Globus pallidus (tissue), 1 donor: ENCODE results near the gene BBLN.
"Not testable (repeated sequence)": the region's sequence is repeated elsewhere in the genome, so short reads cannot be mapped to it uniquely, and the experiment has no call there.

Source experiments
- DNase-seq: peaks from one replicate; pipeline ENCODE4 v3.0.0-alpha.2; 2015; ENCODE audit warnings: low spot score

The BBLN gene

DNA sequence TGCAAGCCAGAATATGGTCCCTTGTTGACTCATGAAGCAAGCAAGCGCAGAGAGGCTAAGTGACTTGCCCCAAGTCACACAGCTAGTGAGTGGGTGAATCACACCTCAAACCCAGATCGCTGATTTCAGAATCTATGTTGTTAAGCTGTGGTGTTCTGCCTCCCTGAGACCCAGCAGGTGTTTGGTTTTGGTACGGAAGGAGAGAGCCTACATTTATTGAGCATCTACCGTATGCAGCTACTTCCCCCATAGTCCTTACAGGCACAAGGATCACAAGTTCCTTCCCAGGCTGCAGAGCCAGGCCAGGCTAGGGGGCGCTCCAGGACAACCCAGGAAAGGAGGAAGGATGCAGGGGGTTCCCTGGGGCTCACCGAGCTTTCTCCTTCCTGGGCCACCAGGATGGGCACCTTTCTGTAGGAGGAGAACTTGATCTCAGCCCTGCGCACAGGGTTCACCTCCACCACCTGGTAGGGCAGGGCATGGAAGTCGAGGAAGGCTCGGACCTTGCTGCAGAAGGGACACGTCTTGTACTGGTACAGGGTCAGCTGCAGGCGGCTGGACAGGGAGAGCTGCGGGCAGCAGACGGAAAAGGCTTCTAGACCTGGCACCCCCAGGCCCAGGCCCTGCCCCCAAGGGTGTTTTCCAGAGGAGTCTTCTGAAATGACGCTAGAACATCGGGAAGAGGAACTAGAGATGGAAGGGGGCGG, 35.0 kb upstream of the BBLN start:
- peak; percentile 38 for DNase-seq

DNA sequence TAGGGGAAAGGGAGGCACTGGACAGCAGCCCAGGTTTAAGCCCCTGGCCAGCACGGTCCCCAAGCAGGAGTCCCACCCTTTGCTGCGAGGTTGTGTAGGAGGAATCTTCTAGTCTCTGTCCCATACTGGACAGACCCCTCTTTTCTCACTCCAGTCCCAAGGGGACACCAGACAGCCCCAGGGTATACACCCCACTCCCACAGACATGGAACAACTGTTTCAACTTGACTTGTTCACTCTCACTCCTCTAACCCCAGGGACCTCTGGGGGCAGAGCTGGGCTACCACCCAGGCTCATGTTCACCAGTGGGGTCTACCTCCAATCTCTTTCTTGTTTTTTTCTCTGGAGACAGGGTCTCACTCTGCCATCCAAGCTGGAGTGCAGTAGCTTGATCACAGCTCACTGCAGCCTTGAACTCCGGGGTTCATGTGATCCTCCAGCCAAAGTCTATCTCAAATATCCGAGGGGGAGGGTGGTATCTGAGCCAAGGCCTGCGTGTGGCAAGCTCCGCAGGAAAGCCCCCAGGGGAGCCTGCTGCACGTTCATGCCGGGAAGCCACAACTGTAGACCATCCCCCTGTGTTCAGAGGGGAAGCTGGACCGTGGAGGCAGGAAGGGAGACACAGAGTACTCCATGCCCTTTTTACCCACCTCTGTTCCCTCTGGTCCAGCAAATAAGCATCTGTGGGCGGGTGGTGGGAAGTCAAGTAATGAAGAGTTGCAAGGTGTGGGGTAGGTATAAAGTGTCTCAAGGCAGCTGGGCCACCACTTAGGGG, 34.3 kb upstream of the BBLN start:
- no peak for DNase-seq

DNA sequence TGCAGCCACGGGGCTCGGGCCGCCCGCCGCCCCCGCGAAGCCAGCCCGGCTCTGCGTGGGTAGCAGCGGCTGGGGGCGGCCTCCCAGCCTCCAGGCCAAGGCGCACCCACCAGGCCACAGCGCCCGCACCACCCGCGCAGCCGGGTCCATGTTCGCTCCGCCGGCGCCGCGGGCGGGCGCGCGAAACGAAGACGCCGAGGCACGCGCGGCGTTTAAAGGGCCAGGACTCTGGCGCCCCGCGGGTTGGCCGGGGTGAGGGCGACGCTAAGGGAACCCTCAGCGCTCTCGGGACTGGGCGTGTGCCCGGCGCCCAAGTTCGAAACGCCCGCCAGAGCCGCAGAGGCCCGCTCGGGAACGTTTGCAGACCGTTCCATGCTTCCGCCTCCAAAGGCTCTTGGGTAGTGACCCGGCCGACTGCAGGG, 32.5 kb upstream of the BBLN start, which contains the start of gene PTGES2:
PTGES2 (minus strand) TSS at position 162 of the 422 bp plus-strand sequence; CDS start at position 150, 12 bp downstream.
- DNase-seq, result peak; percentile 87

DNA sequence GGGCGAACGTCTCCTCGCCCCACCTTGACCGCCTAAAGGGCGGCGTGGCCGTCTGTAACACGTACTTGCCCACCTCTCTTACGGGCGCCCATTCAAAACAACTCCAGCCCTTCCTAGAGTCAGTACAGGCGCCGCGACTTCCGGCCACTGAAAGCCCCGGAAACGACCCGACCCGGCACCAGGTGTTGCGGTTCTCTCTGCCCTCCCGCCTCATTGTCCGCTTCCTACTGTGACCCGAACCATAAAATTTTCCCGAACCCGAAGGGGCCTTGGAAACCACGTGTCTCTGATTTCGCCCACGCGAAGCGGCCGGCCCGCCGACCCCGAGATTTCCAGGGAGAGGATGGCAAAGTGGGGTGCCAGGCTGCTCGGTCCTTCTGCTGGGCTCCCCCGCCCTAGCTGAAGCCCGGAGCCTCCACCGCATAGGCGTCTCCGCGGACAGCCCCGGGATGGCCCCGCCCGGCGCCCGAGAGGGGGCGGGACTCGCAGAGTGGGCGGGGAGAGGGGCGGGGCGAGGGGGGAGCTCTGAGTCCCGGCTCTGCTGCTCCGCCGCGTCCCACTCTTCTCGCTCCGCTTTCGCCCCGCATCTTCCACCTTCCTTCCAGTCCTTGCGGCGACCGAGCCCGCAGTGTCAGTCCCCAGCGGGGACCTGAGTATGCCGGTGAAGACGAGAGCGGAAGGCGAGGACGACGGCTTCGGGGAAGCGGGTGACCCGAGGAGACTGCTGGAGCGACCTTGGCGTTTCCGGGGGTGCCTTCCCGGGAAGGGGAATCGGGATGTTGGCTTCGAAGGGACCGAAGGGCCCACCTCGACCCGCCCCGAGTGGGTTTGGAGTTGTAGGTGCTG, 31.9 kb upstream of the BBLN start:
- DNase-seq, result peak; percentile 91

DNA sequence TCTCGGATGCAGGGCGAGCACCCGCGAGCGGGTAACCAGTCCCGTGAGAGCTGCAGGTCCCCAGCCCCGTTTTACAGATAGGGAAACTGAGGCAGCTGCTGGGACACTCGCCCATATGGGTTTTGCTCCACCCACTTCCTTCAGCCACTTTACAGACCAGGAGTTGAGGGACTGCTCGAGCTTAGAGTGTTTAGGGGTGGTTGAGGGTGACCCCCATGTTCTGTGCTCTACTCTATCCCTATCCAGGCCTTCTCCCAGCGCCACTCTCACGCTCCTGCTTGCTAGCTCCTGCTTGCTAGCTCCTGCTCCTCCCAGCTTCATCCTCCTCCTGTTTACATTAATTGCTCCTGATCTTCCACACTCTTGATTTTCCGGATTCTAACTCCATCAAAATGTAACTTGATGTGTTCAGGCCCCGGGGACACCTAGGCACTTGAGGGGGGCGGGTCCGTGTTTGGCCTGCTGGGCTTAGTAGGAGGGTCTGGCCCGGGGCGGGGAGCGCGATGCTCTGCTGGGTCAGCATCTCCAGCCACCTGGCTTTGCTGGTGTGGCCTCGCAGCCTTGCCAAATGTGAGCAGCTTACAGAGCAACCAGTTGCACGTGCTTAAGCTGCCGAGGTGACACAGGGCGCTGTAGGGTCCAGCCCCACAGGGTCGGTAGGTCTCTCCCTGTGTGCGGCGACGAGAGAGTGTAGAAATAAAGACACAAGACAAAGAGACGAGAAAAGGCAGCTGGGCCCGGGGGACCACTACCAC, 31.1 kb upstream of the BBLN start:
- peak; percentile 23 for DNase-seq

DNA sequence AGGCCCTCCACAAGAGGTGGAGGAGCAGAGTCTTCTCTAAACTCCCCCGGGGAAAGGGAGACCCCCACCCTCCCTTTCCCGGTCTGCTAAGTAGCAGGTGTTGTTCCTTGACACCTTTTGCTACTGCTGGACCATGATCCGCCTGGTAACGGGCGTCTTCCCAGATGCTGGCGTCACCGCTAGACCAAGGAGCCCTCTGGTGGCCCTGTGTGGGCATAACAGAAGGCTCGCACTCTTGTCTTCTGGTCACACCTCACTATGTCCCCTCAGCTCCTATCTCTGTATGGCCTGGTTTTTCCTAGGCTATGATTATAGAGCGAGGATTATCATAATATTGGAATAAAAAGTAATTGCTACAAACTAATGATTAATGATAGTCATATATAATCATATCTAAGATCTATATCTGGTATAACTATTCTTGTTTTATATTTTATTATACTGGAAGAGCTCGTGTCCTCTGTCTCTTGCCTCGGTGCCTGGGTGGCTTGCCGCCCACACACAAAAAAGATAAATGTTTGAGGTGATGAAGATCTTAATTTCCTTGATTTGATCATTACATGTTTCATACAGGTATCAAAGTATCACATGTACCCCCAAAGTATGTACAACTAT, 30.0 kb upstream of the BBLN start:
- DNase-seq, result not testable (repeated sequence)

DNA sequence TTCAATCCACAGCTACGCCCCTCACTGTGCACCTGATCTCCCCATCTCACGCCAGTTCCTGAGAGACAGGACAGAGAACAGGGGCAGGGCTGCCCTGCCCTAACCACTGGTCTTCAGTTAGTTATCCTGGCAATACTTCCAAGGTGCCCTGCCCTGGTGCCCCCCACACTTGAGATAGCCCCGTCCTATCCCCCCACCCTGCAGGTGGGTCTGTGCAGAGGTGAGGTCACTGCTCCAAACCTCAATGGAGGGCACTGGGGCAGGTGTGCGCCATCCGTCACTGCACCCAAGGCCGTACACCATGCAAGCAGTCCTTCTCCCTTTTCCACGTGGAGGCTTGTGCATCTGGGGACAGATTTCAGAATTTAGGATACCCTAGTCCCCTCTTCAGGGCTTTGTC, 29.4 kb upstream of the BBLN start:
- DNase-seq, result not testable (repeated sequence)

DNA sequence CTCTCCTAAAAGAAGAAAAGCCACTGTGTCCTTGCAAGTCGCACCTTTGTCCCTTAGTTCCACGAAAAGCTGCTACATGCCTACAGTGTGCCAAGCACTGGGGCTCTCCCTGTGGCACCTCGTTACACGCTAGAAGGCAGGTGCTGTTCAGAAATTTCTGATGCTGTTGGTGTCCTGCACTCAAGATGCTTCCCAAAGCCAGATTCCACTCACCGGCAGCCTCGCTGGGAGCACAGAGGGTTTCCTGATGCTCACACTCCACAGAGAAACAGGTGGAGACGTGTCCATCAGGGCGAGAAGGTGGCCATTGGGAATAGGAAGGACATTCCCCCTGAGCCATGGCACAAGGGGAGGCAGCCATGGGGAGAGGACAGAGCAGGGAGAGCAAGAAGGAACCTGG, 28.7 kb upstream of the BBLN start:
- DNase-seq, result not testable (repeated sequence)

DNA sequence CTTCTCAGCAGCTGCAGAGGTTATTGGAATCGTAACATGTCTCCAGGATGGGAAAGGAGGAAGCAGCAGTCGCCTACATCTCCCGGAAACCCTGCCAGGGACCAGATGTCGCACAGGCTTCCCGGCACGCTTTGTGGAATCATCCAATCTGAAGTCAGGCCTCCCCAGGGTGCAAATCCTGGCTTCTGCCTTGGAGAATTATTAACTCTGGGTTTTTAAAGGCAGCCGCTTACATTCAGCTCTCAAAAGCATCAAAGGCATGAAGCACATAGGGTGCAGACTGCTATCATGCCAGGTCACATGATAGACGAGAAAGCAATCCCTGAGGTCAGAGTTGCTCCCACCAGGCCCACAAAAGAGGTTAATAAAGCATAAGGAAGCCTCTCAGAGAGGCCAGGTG, 27.9 kb upstream of the BBLN start:
- not testable (repeated sequence) for DNase-seq

DNA sequence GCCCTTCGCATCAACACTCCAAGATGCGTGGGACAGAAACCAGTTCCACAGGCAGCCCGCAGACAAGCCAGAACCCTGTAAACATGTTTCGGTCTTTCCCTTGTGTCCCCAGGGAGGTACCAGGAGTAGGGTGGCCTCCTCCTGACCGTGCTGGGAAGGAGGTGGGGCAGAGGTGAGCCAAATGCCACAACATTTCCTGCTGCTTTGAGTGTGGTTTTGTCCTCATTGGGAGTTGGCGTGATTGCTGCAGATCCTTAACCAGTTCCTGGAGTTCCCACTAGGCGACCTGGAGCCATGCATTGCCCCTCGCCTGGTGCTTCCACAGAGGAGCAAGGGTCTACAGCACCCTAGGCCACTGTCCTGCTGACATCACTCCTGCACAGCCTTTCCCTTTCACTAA, 24.5 kb upstream of the BBLN start:
- not testable (repeated sequence) for DNase-seq

DNA sequence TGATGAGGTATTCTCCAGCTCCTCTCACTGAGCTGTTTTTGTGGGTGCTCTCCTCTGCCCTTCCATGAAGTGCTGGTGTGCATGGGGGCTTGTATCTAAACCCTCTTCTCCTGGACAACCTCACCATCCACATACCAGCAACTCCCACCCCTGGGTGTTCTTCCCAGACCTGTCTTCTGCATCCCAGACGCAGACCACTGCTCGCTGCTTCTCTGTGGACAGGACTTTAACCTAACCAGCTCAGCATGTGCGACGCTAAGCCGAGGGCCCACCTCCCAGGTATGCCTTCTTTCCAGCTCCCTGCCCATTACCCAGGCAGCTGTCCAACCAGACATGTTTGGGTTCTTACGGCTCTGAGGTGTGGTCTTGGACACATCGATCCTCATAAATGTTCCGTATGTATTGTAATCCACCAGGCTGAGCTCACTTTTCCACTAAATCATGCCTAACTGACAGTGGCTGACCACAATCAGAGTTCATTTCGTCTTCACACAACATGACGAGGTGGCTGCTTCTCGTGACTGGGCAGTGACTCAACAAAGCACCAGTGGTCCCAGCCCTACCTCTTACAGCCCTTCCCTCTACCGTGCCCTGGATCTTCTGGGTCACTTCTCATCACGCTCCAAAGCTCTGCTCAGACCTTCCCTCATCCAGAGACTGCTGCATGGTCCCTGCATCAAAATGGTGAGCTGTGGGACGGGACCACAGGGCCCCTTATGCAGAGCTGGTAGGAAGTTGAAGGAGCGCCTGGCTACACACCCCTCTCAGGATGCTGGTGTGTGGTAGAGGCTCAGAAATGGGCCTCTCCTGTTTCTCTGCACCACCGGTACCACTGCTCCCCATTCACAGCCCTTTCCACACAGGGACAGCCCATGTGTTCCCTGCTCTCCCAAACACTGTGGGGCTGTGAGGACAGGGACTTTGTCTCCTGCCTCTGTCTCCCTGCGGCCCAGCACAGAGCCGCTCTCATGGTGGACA, 23.0 kb upstream of the BBLN start:
- DNase-seq, result no peak

DNA sequence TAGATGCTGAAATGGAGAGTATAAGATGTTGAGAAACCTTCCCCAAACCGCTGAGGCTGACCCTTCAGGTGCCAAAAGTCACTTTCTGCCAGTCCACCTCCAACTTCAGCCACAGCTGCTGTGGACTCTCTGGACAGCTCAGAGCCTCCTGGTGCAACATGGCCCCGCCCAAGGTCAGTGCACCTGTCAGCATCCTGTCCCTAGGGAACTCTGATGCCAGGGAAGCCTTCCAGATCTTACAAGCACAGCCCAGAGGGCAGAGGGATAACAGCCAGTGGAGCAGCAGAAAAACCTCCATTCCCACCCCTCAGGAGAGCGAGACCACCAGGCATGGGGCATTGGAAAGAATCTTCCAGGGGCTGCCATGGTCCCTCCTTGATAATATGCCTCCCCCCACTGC, 22.1 kb upstream of the BBLN start:
- DNase-seq, result no peak

DNA sequence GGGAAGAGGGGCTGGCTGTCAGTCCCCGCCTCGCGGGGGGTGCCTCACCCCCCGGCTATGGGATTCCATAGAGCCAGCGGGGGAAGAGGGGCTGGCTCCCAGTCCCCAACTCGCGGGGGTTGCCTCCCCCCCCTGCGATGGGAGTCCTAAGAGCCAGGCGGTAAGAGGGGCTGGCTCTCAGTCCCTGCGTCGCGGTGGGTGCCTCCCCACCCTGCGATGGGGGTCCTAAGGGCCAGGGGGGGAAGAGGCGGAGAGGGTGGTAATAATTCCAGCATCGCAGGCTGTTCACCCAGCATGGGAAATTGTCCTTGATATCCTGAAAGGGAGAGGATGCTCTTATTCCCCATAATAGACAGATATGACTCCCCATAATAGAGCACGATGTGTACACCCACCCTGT, 20.4 kb upstream of the BBLN start:
- no peak for DNase-seq

DNA sequence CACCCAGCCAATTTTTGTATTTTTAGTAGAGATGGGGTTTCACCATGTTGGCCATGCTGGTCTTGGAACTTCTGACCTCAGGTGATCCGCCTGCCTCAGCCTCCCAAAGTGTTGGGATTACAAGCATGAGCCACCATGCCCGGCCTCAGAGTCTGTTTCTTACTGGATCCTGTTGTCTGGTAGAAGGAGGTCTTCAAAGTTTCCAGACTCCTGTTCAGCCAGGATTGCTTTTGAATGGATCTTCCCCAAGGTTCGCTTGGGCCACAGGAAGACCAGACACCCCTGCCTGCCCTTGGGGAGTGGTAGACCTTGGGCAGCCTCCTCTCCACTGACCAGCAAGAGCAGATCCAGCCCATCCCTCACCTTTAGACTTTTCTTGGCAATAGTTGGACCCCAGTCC, 18.5 kb upstream of the BBLN start:
- no peak for DNase-seq

DNA sequence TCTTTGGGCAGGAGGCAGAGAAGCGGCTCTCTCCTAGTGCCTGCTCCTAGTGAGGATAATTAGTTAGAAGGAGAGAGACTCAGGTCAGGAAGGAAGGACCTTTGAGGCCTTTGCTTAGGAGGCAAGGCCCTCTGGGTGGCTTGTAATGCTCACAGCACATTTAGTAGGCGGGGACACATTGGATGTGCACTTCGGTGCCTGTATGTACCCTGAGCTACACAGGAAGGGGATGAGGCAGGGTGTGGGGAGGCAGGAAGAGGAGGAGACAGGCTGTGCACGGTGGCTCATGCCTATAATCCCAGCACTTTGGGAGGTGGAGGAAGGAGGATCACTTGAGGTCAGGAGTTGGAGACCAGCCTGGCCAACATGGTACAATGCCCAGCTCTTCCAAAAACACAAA, 18.0 kb upstream of the BBLN start:
- no peak for DNase-seq

DNA sequence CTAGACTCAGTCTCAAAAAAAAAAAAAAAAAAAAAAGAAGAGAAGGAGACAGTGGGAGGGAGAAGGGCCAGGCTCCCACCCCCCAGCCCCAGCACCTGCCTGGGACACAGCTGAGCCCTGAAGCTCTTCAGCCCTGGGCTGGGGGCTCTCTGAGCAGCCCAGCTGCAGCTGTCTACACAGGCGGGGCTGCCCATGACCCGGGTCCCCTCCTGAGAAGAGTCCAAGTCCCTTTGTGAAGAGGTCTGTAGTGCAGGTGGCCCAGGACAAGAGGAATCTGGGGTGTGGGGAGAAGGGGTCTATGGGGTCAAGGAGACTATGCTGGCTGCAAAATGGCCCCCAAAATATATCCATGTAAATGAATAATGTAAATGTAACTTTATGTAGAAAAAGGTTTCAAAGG, 17.5 kb upstream of the BBLN start:
- no peak for DNase-seq

DNA sequence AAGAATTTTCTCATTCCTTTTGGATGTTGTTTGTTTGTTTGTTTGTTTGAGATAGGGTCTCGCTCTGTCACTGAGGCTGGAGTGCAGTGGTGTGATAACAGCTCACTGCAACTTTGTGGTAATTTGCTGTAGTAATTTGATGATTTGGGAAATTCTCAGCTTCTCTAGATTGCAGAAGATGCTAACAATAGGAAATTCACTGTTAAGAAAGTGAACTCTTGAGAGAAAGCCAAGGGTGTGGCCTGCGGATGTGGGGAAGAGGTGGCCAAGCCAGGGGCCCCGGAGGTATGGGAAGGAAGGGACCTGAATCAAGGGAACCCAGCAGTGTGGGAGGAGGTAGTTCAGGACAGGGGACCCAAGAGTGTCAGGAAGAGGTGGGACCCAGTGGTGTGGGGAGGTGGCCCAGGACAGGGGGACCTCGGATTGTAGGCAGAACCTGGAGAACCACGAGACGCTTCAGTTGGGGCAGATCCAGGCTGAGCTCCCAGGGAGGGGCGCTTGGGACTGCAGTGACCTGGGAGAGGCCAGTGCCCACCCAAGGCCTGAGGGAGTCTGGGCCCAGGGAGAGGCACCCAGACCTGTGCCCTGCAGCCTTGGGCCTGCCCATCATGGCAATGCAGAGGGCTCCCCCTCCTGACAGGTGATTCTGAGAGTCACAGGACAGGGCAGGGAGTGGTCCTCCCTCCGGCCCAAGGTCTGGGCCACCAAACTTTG, 16.4 kb upstream of the BBLN start:
- DNase-seq, result no peak

DNA sequence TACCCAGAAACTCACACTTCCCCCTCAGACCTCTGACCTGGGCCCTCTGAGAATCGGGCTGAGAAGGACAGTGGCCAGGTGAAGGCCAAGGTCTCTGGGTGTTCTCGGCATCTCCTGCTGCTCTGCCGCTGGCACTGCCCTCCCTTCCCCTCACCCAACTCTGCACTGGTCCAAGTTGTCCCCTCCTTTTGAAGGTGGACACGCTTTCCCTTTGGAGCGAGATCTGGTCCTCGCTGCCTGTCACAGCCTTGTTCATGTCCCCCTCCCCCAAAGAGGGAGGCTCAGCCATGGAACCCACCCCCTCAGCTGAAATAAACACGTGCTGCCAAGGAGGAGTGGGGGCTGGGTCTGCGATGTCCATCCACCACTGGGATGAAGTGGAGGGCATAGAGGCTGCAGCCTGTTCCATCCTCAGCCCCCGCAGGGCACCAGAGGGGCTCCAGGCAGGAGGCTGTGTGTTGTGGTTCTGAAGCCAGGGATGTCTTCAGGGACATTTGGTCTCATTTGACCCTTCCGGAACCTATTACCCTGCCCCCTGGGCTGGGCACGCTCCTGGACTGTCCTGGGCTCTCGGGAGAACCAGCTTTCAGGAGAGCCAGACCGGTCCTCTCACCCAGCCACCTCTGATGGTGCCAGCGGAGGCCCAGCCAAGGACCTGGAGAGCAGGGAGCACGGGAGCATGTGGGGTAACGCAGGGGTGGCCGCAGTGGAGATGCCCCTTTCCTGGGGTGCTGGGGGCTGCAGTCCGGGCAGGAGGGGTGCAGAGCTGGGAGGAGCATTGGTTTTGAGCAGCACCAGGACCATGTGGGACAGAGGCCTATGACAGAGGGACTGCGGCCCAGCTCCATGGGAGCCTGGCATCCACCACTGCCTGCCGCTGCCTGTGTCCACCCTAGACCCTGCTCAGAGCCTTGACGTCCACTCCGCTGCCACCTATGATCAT, 15.6 kb upstream of the BBLN start:
- DNase-seq, result no peak
